ENCODE measurements around the gene PCCA. TPM values are rescaled to one million over a fixed set of nuclear protein-coding genes. Genes with fewer than 3 reads are reported as not detected.

Gene PCCA
- total and polyA plus RNA-seq, 4 donors: 8.3 to 71.8 (median 22.8) TPM

DNA sequence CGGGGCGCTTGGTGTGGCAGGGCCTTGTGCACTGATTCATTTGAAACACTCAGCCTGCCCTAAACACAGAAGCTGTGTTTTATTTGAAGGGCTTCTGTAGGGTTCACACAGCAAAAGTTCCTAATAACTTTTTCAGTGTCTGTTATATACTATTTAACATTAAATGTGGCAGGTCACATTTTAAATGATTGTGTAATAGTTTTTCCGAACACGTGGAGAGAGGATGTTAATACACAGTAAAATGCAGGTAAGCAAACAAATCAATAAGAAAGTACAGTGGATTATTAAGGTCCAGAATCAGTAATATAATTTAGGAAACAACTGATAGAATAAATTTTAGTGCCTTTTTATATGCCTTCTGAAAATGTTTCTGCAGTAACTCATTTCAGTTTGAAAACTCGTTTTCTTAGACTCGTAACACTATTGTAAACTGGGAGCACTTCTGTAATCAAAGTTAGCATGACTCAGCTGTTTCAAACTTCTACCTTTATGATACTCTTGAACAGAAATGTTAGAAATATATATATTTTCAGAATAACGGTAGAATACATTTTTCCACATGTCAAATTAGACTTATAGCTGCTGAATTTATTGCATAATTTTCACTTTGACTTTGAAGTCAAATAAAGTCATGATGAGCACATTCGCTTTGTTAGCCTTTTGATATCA, 429.6 kb downstream of the PCCA start:
- TF ChIP-seq, protein P1, sequence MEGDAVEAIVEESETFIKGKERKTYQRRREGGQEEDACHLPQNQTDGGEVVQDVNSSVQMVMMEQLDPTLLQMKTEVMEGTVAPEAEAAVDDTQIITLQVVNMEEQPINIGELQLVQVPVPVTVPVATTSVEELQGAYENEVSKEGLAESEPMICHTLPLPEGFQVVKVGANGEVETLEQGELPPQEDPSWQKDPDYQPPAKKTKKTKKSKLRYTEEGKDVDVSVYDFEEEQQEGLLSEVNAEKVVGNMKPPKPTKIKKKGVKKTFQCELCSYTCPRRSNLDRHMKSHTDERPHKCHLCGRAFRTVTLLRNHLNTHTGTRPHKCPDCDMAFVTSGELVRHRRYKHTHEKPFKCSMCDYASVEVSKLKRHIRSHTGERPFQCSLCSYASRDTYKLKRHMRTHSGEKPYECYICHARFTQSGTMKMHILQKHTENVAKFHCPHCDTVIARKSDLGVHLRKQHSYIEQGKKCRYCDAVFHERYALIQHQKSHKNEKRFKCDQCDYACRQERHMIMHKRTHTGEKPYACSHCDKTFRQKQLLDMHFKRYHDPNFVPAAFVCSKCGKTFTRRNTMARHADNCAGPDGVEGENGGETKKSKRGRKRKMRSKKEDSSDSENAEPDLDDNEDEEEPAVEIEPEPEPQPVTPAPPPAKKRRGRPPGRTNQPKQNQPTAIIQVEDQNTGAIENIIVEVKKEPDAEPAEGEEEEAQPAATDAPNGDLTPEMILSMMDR (IDR thresholded peaks at IDR 0.05; ENCODE audit: control extremely low read depth, extremely low read depth): no peak
- Histone ChIP-seq H3K27ac (ENCODE audit: low read depth in 1 of 2, low read length in 1 of 2) (no peak overlapping the region), H3K27me3 (ENCODE audit: control insufficient read depth in 3 of 3, insufficient read depth in 3 of 3, low read length in 2 of 3) (no peaks in the 10 kb centered on the region), H3K9ac (ENCODE audit: insufficient read depth in 1 of 2, low read length in 2 of 2) (no peak overlapping the region), H3K36me3 (ENCODE audit: control insufficient read depth in 4 of 4, insufficient read depth in 4 of 4, low read length in 4 of 4) (peaks cover 0 to under 1% (median 0%) of the 10 kb centered on the region in 4 donors), H3K4me1 (ENCODE audit: control insufficient read depth in 5 of 5, insufficient read depth in 5 of 5, low read length in 5 of 5) (peaks cover 0 to 42% (median 4%) of the 10 kb centered on the region in 5 donors), H3K4me3 (no peak overlapping the region), H3K9me3 (ENCODE audit: control insufficient read depth in 4 of 4, insufficient read depth in 3 of 4, low read length in 3 of 4) (no peaks in the 10 kb centered on the region)
- no peak for ATAC-seq (ENCODE audit: insufficient read depth, low FRiP score)
- 86 to 91% methylated on average over 8 of the region's 8 CpGs for WGBS, 2 donors
- no peak for DNase-seq

DNA sequence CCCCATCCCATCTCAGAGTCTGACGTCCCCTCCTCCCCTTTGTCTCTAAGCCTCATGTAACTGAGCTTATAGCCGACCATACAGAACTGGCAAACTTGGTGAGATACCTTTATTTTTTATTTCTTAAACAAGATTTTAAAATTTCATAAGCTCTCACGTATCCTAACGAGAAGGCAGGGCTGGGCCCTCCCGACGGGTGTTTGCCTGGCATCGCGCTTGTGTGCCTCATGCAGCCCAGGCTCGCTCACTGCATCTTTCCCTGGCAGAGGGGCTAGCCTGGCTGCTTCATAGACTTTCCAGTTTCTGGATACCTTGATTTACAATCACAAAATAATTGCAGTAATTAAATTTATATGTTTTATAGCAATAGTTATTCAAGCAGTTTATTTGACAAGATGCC, 430.7 kb downstream of the PCCA start:
- no peaks in the 10 kb centered on the region for H3K27me3 ChIP-seq (ENCODE audit: control insufficient read depth in 3 of 3, insufficient read depth in 3 of 3, low read length in 2 of 3)
- H3K9ac ChIP-seq (ENCODE audit: insufficient read depth in 1 of 2, low read length in 2 of 2): no peak overlapping the region
- H3K27ac ChIP-seq (ENCODE audit: low read depth in 1 of 2, low read length in 1 of 2): no peak overlapping the region
- ATAC-seq (ENCODE audit: insufficient read depth, low FRiP score): no peak
- 97 to 98% methylated on average over 9 of the region's 9 CpGs for WGBS, 2 donors
- peaks cover 0 to 3% (median 0%) of the 10 kb centered on the region in 4 donors for H3K36me3 ChIP-seq (ENCODE audit: control insufficient read depth in 4 of 4, insufficient read depth in 4 of 4, low read length in 4 of 4)
- TF ChIP-seq, protein P1 (IDR thresholded peaks at IDR 0.05; ENCODE audit: control extremely low read depth, extremely low read depth): no peak
- DNase-seq: no peak
- H3K4me1 ChIP-seq (ENCODE audit: control insufficient read depth in 5 of 5, insufficient read depth in 5 of 5, low read length in 5 of 5): peaks cover 0 to 31% (median 4%) of the 10 kb centered on the region in 5 donors
- no peaks in the 10 kb centered on the region for H3K9me3 ChIP-seq (ENCODE audit: control insufficient read depth in 4 of 4, insufficient read depth in 3 of 4, low read length in 3 of 4)
- no peak overlapping the region for H3K4me3 ChIP-seq

DNA sequence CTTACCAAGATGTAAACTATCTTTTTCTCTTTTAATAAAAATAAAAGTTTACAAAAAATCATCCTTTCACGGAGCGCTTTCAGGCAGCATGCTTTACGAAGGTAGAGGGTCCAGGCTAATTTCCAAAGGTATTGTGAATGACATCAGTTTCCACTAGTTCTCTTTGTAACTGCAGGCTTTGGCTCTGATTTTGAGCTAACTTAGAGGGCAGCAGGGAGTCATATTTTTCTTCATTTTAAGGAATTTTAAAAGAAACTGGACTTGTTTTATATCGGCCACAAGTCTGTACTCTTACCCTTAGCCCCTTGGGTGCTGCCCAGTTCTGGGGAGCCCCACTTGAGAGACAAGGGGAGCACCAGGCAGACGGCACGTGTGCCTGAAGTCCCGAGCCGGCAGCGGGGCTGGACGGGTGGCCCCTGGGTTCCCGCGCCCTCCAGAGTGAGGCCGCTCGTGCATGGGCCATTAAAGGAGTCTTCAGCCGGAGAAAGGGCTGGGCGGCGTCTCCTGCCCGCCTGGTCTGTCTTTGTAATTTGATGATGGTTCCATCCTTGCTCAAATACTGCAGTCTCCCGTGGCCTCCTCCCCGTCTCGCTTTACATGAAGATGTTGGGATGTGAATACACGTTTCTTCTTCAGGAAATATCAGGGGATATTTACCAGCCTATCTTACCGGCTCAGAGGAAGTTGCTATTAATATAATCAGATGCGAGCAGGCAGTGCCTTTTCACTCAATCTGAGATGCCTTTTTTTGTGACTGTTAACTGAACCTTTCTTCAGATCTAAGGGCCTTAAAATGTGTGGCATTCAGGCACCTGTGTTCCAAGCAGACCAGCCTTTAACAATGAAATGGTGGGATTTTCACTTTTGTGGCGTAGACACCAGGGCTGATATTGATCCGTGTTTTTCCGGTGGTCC, 432.3 kb downstream of the PCCA start:
- 61 to 78% methylated on average over 27 of the region's 27 CpGs for WGBS, 2 donors
- H3K9ac ChIP-seq (ENCODE audit: insufficient read depth in 1 of 2, low read length in 2 of 2): no peak overlapping the region
- no peak overlapping the region for H3K4me3 ChIP-seq
- peaks cover 0 to 3% (median 0%) of the 10 kb centered on the region in 4 donors for H3K36me3 ChIP-seq (ENCODE audit: control insufficient read depth in 4 of 4, insufficient read depth in 4 of 4, low read length in 4 of 4)
- H3K4me1 ChIP-seq (ENCODE audit: control insufficient read depth in 5 of 5, insufficient read depth in 5 of 5, low read length in 5 of 5): peaks cover 0 to 20% (median 0%) of the 10 kb centered on the region in 5 donors
- no peaks in the 10 kb centered on the region for H3K9me3 ChIP-seq (ENCODE audit: control insufficient read depth in 4 of 4, insufficient read depth in 3 of 4, low read length in 3 of 4)
- H3K27me3 ChIP-seq (ENCODE audit: control insufficient read depth in 3 of 3, insufficient read depth in 3 of 3, low read length in 2 of 3): no peaks in the 10 kb centered on the region
- TF ChIP-seq, protein P1 (IDR thresholded peaks at IDR 0.05; ENCODE audit: control extremely low read depth, extremely low read depth): no peak
- no peak for DNase-seq
- H3K27ac ChIP-seq (ENCODE audit: low read depth in 1 of 2, low read length in 1 of 2): no peak overlapping the region
- ATAC-seq (ENCODE audit: insufficient read depth, low FRiP score): no peak

Measured in lung (tissue), 12 donors.